Osteoblast (primary cell): ENCODE measurements around the gene AFDN. TPM values are rescaled to one million over a fixed set of nuclear protein-coding genes. Genes with fewer than 3 reads are reported as not detected.

Experiments
- DNase-seq: peaks from one replicate; pipeline ENCODE4 v3.0.0; 2011; ENCODE audit warnings: low spot score, mixed read lengths; ENCODE audit not compliant: insufficient read length; ENCODE audit errors: missing footprints
- H2AFZ ChIP-seq: 2 replicates; pipeline ENCODE4 v1.6.0; 2011; ENCODE audit warnings: mild to moderate bottlenecking, low read length
- H3K27ac ChIP-seq: 2 replicates; pipeline ENCODE4 v1.5.1; 2011; ENCODE audit warnings: mild to moderate bottlenecking, low read depth, low read length, moderate library complexity
- H3K27me3 ChIP-seq: 2 replicates; pipeline ENCODE4 v1.6.0; 2012; ENCODE audit warnings: mild to moderate bottlenecking, control low read depth, inconsistent platforms, low read length, moderate library complexity; ENCODE audit not compliant: insufficient read depth
- H3K36me3 ChIP-seq: 2 replicates; pipeline ENCODE4 v1.5.1; 2011; ENCODE audit warnings: mild to moderate bottlenecking, low read length, control low read depth, moderate library complexity; ENCODE audit not compliant: insufficient read depth
- H3K4me1 ChIP-seq: 2 replicates; pipeline ENCODE4 v1.5.1; 2011; ENCODE audit warnings: mild to moderate bottlenecking, low read length, control low read depth, moderate library complexity; ENCODE audit not compliant: insufficient read depth
- H3K4me2 ChIP-seq: 2 replicates; pipeline ENCODE4 v1.6.0; 2011; ENCODE audit warnings: mild to moderate bottlenecking, low read length; ENCODE audit not compliant: insufficient read depth
- H3K4me3 ChIP-seq: fragments of 200-600 bp; sonication (generic); 3 replicates; pipeline ENCODE4 v1.5.1; 2012; ENCODE audit warnings: mild to moderate bottlenecking, low read length, inconsistent platforms; ENCODE audit not compliant: insufficient read depth
- H3K79me2 ChIP-seq: 2 replicates; pipeline ENCODE4 v1.6.0; 2012; ENCODE audit warnings: mild to moderate bottlenecking, low read length, control low read depth, inconsistent platforms; ENCODE audit not compliant: insufficient read depth
- H3K9me3 ChIP-seq: 2 replicates; pipeline ENCODE4 v1.5.1; 2011; ENCODE audit warnings: low read depth, low read length, control low read depth
- H4K20me1 ChIP-seq: 2 replicates; pipeline ENCODE4 v1.6.0; 2012; ENCODE audit warnings: mild to moderate bottlenecking, low read length, control low read depth; ENCODE audit not compliant: insufficient read depth
- total RNA-seq: library from RNA; depleted of rRNA; stranded (reverse); fragments of >200 nt; gene quantifications from 2 replicates; pipeline ENCODE4 v1.2.3, GENCODE V29; 2012
- TF ChIP-seq, protein P1 (sequence below): IDR thresholded peaks from 2 replicates; pipeline ENCODE4 v1.5.1; 2011; ENCODE audit warnings: mild to moderate bottlenecking, low read depth, low read length, moderate library complexity; ENCODE audit errors: extremely low read depth

The AFDN gene
- total RNA-seq, 1 donor: 52.5 TPM

GRCh38 chr6:167925026-167925425 is 98.3 kb downstream of the AFDN start:
- no peak overlapping the region for H2AFZ ChIP-seq
- no peak overlapping the region for H3K4me2 ChIP-seq
- H3K4me1 ChIP-seq: no peaks in the 10 kb centered on the region
- no peaks in the 10 kb centered on the region for H3K27me3 ChIP-seq
- no peaks in the 10 kb centered on the region for H4K20me1 ChIP-seq
- H3K4me3 ChIP-seq: no peak overlapping the region
- H3K9me3 ChIP-seq: no peaks in the 10 kb centered on the region
- TF ChIP-seq, protein P1, sequence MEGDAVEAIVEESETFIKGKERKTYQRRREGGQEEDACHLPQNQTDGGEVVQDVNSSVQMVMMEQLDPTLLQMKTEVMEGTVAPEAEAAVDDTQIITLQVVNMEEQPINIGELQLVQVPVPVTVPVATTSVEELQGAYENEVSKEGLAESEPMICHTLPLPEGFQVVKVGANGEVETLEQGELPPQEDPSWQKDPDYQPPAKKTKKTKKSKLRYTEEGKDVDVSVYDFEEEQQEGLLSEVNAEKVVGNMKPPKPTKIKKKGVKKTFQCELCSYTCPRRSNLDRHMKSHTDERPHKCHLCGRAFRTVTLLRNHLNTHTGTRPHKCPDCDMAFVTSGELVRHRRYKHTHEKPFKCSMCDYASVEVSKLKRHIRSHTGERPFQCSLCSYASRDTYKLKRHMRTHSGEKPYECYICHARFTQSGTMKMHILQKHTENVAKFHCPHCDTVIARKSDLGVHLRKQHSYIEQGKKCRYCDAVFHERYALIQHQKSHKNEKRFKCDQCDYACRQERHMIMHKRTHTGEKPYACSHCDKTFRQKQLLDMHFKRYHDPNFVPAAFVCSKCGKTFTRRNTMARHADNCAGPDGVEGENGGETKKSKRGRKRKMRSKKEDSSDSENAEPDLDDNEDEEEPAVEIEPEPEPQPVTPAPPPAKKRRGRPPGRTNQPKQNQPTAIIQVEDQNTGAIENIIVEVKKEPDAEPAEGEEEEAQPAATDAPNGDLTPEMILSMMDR: no peak
- DNase-seq: no peak
- no peak overlapping the region for H3K27ac ChIP-seq
- H3K36me3 ChIP-seq: peaks cover 15% of the 10 kb centered on the region
- H3K79me2 ChIP-seq: no peaks in the 10 kb centered on the region

DNA sequence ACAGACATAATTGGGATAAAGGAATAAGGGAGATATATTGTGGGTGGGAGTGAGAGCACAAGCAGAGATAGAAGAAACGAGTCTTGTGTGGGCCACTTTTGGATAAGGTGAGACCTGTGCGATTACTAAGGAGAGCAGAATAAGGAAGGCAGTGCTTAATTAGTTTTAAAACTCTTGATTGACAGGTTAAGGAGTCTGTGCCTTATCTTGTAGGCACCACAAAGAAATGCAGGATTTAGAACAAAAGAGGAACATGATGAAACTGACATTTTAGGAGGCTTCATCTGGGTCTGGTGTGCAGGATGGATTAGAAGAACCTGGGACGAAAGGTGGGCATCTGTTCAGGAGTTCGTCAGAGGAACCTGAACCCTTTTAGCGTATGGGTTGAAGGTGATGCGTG is 100.5 kb downstream of the AFDN start:
- no peak overlapping the region for H3K4me3 ChIP-seq
- H3K79me2 ChIP-seq: no peaks in the 10 kb centered on the region
- H4K20me1 ChIP-seq: no peaks in the 10 kb centered on the region
- no peak overlapping the region for H2AFZ ChIP-seq
- no peak for DNase-seq
- H3K27me3 ChIP-seq: no peaks in the 10 kb centered on the region
- H3K4me2 ChIP-seq: no peak overlapping the region
- peaks cover 5% of the 10 kb centered on the region for H3K4me1 ChIP-seq
- no peak overlapping the region for H3K27ac ChIP-seq
- TF ChIP-seq, protein P1: no peak
- peaks cover 15% of the 10 kb centered on the region for H3K36me3 ChIP-seq
- H3K9me3 ChIP-seq: no peaks in the 10 kb centered on the region

DNA sequence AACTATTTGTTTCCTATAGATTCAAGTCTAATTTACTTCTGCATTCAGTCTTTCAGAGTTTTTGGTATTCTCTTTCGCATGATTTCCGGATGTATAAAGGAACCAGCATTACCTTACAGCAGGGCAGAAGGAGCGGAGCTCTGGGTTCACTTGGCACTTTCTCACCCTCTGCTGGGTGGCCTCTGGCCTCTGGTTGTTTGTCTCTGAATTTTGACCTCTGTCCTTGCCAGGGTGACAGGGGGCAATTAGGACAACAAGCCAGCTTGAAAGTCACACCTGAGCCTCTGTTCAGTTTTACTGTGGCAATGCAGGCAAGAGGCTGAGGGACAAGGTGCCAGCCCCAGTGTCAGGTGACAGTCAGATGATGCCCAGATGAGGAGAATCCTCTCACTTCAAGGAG is 101.4 kb downstream of the AFDN start:
- Histone ChIP-seq H4K20me1 (no peaks in the 10 kb centered on the region), H3K9me3 (no peaks in the 10 kb centered on the region), H3K4me1 (peaks cover 5% of the 10 kb centered on the region), H2AFZ (no peak overlapping the region), H3K27me3 (no peaks in the 10 kb centered on the region), H3K36me3 (peaks cover 10% of the 10 kb centered on the region), H3K27ac (no peak overlapping the region), H3K4me3 (no peak overlapping the region), H3K4me2 (no peak overlapping the region), H3K79me2 (no peaks in the 10 kb centered on the region)
- TF ChIP-seq, protein P1: no peak
- no peak for DNase-seq

- no peaks in the 10 kb centered on the region for H4K20me1 ChIP-seq
- peak; percentile 54 for DNase-seq
- no peak overlapping the region for H3K27ac ChIP-seq
- no peak overlapping the region for H3K4me2 ChIP-seq
- H3K27me3 ChIP-seq: no peaks in the 10 kb centered on the region
- TF ChIP-seq, protein P1: no peak
- no peaks in the 10 kb centered on the region for H3K79me2 ChIP-seq
- peaks cover 5% of the 10 kb centered on the region for H3K4me1 ChIP-seq
- H3K9me3 ChIP-seq: no peaks in the 10 kb centered on the region
- no peak overlapping the region for H3K4me3 ChIP-seq
- H2AFZ ChIP-seq: no peak overlapping the region
- H3K36me3 ChIP-seq: peaks cover 4% of the 10 kb centered on the region
Measured at GRCh38 chr6:167930295-167930694, 103.6 kb downstream of the AFDN start.
